AG04449 (cell line): ENCODE results near the gene DNAJC16.

Source experiments
- CTCF ChIA-PET: fragments of 350-600 bp; formaldehyde crosslinking; extraction: SDS; loops from one replicate; lab custom pipeline; 2021; ENCODE audit warnings: antibody characterized with exemption; lab: Yijun Ruan, JAX
- POLR2A ChIA-PET: fragments of 400-600, 350-600 bp; formaldehyde crosslinking; extraction: SDS; loops from one replicate; lab custom pipeline; 2020; ENCODE audit warnings: antibody characterized with exemption, inconsistent platforms; lab: Yijun Ruan, JAX
- DNase-seq: peaks from one replicate; pipeline ENCODE4 v3.0.0-alpha.2; 2010; ENCODE audit warnings: low read depth, low spot score
- H3K4me3 ChIP-seq: 2 replicates; pipeline ENCODE4 v1.5.1; 2011; ENCODE audit warnings: low read depth, mild to moderate bottlenecking, control low read depth, low read length
- TF ChIP-seq, protein P1 (sequence below): IDR thresholded peaks from one replicate; pipeline ENCODE4 v1.5.1; 2011; ENCODE audit warnings: mild to moderate bottlenecking, moderate library complexity, low read length, control low read depth, inconsistent platforms; ENCODE audit not compliant: insufficient read depth; ENCODE audit errors: missing control alignments

Gene DNAJC16

DNA sequence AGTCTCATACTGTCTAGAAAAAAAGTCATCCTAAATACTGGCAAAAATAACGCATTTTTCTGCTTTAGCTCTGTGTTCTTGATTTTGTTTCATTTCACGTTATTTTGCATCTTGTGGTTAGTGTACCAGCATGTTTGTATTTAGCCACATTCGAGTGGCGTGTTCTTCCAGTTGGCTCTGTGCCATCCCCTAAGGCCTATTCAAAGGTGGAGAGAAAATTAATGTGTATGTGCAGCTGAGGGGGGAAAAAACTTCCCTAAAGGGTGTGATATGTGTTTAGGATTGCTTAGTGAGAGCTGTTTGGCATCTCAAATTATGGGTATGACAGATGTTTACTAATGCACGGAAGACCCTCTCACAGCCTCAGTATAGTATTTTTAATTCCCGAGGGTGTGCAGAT is 12.1 kb downstream of the DNAJC16 start:
- DNase-seq, result no peak
- ChIA-PET CTCF (no interaction called here), POLR2A (interaction anchor here (0.6 kb wide), 1 partner anchor 11 kb away, joined by 3 read pairs; no protein-coding TSS in a partner anchor)
- no peak overlapping the region for H3K4me3 ChIP-seq
- TF ChIP-seq, protein P1, sequence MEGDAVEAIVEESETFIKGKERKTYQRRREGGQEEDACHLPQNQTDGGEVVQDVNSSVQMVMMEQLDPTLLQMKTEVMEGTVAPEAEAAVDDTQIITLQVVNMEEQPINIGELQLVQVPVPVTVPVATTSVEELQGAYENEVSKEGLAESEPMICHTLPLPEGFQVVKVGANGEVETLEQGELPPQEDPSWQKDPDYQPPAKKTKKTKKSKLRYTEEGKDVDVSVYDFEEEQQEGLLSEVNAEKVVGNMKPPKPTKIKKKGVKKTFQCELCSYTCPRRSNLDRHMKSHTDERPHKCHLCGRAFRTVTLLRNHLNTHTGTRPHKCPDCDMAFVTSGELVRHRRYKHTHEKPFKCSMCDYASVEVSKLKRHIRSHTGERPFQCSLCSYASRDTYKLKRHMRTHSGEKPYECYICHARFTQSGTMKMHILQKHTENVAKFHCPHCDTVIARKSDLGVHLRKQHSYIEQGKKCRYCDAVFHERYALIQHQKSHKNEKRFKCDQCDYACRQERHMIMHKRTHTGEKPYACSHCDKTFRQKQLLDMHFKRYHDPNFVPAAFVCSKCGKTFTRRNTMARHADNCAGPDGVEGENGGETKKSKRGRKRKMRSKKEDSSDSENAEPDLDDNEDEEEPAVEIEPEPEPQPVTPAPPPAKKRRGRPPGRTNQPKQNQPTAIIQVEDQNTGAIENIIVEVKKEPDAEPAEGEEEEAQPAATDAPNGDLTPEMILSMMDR, result no peak

DNA sequence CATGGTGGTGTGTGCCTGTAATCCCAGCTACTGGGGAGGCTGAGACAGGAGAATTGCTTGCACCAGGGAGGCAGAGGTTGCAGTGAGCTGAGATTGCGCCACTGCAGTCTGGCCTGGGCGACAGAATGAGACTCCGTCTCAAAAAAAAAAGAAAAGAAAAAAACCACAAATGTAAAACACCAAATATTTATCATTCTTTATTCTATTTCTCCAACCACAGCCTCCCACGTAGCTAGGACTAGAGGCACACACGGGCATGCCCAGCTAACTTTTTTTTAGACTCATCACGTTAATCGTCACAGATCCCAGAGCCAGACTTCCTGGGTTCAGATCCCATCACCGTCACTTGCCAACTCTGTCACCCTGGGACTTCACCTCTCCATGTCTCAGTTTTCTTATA is 13.5 kb downstream of the DNAJC16 start:
- TF ChIP-seq, protein P1, result no peak
- ChIA-PET CTCF (no interaction called here), POLR2A (no interaction called here)
- no peak overlapping the region for H3K4me3 ChIP-seq
- DNase-seq, result no peak

DNA sequence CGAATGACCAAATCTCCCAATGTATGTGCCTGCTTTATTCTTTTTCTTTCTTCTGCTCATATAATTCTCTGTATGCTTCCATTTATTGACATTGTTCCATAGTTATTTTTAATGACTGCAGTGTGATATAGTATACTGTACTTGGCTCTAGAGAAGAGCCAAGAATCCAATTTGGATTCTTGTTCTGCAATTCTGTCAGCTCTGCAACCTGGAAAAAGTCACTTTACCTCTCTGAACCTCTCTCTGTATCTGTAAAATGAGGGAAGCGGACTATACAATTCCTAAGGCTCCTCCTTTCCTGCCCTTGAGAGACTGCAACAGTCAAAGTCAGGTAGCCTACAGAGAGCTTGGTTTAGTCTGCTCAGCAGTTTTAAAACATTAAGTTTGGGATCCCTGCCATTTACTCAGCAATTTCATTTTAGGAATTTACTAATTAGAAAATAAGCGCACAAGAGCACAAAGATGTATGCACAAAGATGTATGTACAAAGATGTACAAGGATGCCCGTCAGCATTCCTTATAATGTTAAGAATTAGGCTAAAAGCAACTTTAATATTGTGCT is 14.7 kb downstream of the DNAJC16 start:
- TF ChIP-seq, protein P1, result no peak
- DNase-seq, result no peak
- H3K4me3 ChIP-seq, result no peak overlapping the region
- ChIA-PET CTCF (interaction anchor here (0.9 kb wide), 1 partner anchor 13 kb away, joined by 3 read pairs; no protein-coding TSS in a partner anchor), POLR2A (no interaction called here)

DNA sequence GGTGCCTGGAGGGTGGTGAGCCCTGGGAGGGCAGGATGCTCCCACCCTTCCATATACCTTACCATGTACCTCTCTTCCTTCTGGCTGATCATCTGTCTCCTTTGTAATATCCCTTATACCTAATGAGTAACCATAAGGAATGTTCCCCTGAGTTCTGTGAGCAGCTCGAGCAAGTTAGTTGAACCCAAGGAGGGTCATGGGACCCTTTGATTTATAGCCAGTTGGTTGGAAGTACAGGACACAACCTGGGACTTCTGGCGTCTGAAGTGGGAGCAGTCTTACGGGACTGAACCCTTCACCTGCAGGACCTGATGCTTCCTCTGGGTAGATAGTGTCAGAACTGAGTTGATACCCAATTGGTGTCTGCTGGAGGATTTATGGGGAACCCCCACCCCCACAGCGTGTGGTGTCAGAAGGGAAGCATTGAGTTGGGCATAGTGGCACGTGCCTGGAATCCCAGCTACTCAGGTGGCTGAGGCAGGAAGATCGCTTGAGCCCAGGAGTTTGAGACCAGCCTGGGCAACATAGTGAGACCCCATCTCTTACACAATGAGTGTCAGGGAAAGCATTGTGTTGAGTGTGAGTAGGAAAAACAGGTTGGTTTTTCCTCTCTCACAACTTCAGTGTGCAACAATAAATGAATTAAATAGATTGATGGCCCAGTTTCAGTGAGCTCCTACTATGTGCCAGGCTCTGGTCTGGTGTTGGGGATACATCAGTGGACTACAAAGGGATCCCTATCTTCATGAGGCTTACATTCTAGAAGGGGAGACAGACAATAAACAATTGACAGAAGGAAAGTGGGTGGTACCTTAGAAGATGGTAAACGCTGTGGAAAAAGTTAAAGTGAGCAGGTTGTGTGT is 16.0 kb downstream of the DNAJC16 start:
- TF ChIP-seq, protein P1, result no peak
- DNase-seq, result no peak
- POLR2A ChIA-PET, result no interaction called here
- no peak overlapping the region for H3K4me3 ChIP-seq
- CTCF ChIA-PET, result interaction anchor here (1.5 kb wide), 1 partner anchor 14 kb away, joined by 6 read pairs; no protein-coding TSS in a partner anchor

DNA sequence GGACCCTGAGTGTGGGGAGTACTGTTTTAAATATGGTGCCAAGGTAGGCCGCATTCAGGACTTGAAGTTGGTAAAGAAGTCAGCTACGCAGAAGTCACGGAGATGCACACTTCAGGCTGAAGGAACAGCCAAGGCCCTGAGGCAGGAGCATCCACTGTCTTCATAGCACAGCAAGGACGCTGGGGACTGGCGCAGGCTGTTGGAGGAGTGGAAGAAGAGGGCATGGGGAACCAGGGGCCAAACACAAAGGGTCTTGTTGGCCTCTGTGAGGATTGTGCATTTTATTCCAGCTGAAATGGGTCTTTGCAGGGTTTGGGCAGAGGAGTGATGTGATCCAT is 16.6 kb downstream of the DNAJC16 start:
- ChIA-PET POLR2A (no interaction called here), CTCF (interaction anchor here (1.5 kb wide), 1 partner anchor 14 kb away, joined by 6 read pairs; no protein-coding TSS in a partner anchor)
- TF ChIP-seq, protein P1, result no peak
- H3K4me3 ChIP-seq, result no peak overlapping the region
- DNase-seq, result no peak
